ELF-1 (cell line): ENCODE measurements around the gene TLCD1.
"Not testable (repeated sequence)": the region's sequence is repeated elsewhere in the genome, so short reads cannot be mapped to it uniquely, and the experiment has no call there.

Experiments
- DNase-seq: peaks from one replicate; pipeline ENCODE4 v3.0.0-alpha.2; 2016; ENCODE audit warnings: low read depth, low spot score

The TLCD1 gene

GRCh38 chr17:28729950-28730330, 3.9 kb upstream of the TLCD1 start:
- no peak for DNase-seq

GRCh38 chr17:28728364-28729200, 2.5 kb upstream of the TLCD1 start, which contains the start of gene NEK8:
NEK8 (plus strand) TSS chr17:28728788; CDS start chr17:28728814, 26 bp downstream.
- peak; percentile 93 for DNase-seq

GRCh38 chr17:28726627-28727491, 826 bp upstream of the TLCD1 start:
- peak; percentile 99 for DNase-seq

GRCh38 chr17:28725660-28726225, 290 bp downstream of the TLCD1 start:
- DNase-seq: peak; percentile 92

GRCh38 chr17:28725166-28725659, 820 bp downstream of the TLCD1 start:
- DNase-seq: no peak

GRCh38 chr17:28724500-28725165, 1.4 kb downstream of the TLCD1 start:
- no peak for DNase-seq

- not testable (repeated sequence) for DNase-seq
Observed at GRCh38 chr17:28723836-28724499, 2.1 kb downstream of the TLCD1 start.

GRCh38 chr17:28723159-28723835, 2.7 kb downstream of the TLCD1 start:
- DNase-seq: no peak

- no peak for DNase-seq
Observed at GRCh38 chr17:28722417-28723158, 3.4 kb downstream of the TLCD1 start.

- DNase-seq: not testable (repeated sequence)
Observed at GRCh38 chr17:28720997-28721329, 5.1 kb downstream of the TLCD1 start.

GRCh38 chr17:28720247-28720996, 5.6 kb downstream of the TLCD1 start:
- no peak for DNase-seq

GRCh38 chr17:28719021-28719433, 7.0 kb downstream of the TLCD1 start:
- no peak for DNase-seq

- no peak for DNase-seq
Observed at GRCh38 chr17:28718333-28719020, 7.6 kb downstream of the TLCD1 start.

- peak; percentile 93 for DNase-seq
Observed at GRCh38 chr17:28717578-28718332, 8.3 kb downstream of the TLCD1 start, which contains the start of gene RAB34. RAB34 (minus strand) TSS chr17:28717868; CDS start chr17:28717266, 602 bp downstream.

GRCh38 chr17:28716740-28717577, 9.1 kb downstream of the TLCD1 start:
- peak; percentile 69 for DNase-seq

- DNase-seq: no peak
Observed at GRCh38 chr17:28715217-28715616, 10.8 kb downstream of the TLCD1 start.

GRCh38 chr17:28714281-28714680, 11.8 kb downstream of the TLCD1 start:
- no peak for DNase-seq
